ENCODE results near the gene ACSS3. TPM values are rescaled to one million over a fixed set of nuclear protein-coding genes. Genes with fewer than 3 reads are reported as not detected.
"Not testable (repeated sequence)": the region's sequence is repeated elsewhere in the genome, so short reads cannot be mapped to it uniquely, and the experiment has no call there.

ACSS3 gene
- polyA plus RNA-seq, 4 donors: 19.1 to 21.6 (median 20.4) TPM

GRCh38 chr12:81162391-81163136 lies 84.7 kb downstream of the ACSS3 start:
- no peak for DNase-seq (ENCODE audit: low read depth in 4 of 4, low spot score in 2 of 4)

- DNase-seq (ENCODE audit: low read depth in 4 of 4, low spot score in 2 of 4): no peak
Observed at GRCh38 chr12:81164827-81165226, 86.9 kb downstream of the ACSS3 start.

- no peak for DNase-seq (ENCODE audit: low read depth in 4 of 4, low spot score in 2 of 4)
Observed at GRCh38 chr12:81166790-81167189, 88.9 kb downstream of the ACSS3 start.

- DNase-seq (ENCODE audit: low read depth in 4 of 4, low spot score in 2 of 4): no peak
Observed at GRCh38 chr12:81167694-81168093, 89.8 kb downstream of the ACSS3 start.

GRCh38 chr12:81168445-81168844 lies 90.6 kb downstream of the ACSS3 start:
- no peak for DNase-seq (ENCODE audit: low read depth in 4 of 4, low spot score in 2 of 4)

- no peak for DNase-seq (ENCODE audit: low read depth in 4 of 4, low spot score in 2 of 4)
Observed at GRCh38 chr12:81170072-81170471, 92.2 kb downstream of the ACSS3 start.

- DNase-seq (ENCODE audit: low read depth in 4 of 4, low spot score in 2 of 4): no peak
Observed at GRCh38 chr12:81172851-81173250, 95.0 kb downstream of the ACSS3 start.

- DNase-seq (ENCODE audit: low read depth in 4 of 4, low spot score in 2 of 4): no peak
Observed at GRCh38 chr12:81174664-81175063, 96.8 kb downstream of the ACSS3 start.

- DNase-seq (ENCODE audit: low read depth in 4 of 4, low spot score in 2 of 4): no peak
Observed at GRCh38 chr12:81176796-81177195, 98.9 kb downstream of the ACSS3 start.

GRCh38 chr12:81181691-81182090 lies 103.8 kb downstream of the ACSS3 start:
- no peak for DNase-seq (ENCODE audit: low read depth in 4 of 4, low spot score in 2 of 4)

- DNase-seq (ENCODE audit: low read depth in 4 of 4, low spot score in 2 of 4): no peak
Observed at GRCh38 chr12:81187686-81188085, 109.8 kb downstream of the ACSS3 start.

GRCh38 chr12:81196595-81196994 lies 118.7 kb downstream of the ACSS3 start:
- no peak for DNase-seq (ENCODE audit: low read depth in 4 of 4, low spot score in 2 of 4)

GRCh38 chr12:81200561-81200960 lies 122.7 kb downstream of the ACSS3 start:
- DNase-seq (ENCODE audit: low read depth in 4 of 4, low spot score in 2 of 4): not testable (repeated sequence)

- DNase-seq (ENCODE audit: low read depth in 4 of 4, low spot score in 2 of 4): peak in 3 of 4 donors; percentile 34 to 41 (median 39)
Observed at GRCh38 chr12:81203671-81204204, 125.9 kb downstream of the ACSS3 start.

GRCh38 chr12:81205416-81205815 lies 127.5 kb downstream of the ACSS3 start:
- no peak for DNase-seq (ENCODE audit: low read depth in 4 of 4, low spot score in 2 of 4)

GRCh38 chr12:81206429-81206828 lies 128.6 kb downstream of the ACSS3 start:
- DNase-seq (ENCODE audit: low read depth in 4 of 4, low spot score in 2 of 4): no peak

- DNase-seq (ENCODE audit: low read depth in 4 of 4, low spot score in 2 of 4): no peak
Observed at GRCh38 chr12:81207173-81207572, 129.3 kb downstream of the ACSS3 start.

GRCh38 chr12:81207664-81208063 lies 129.8 kb downstream of the ACSS3 start:
- DNase-seq (ENCODE audit: low read depth in 4 of 4, low spot score in 2 of 4): no peak

GRCh38 chr12:81208187-81208911 lies 130.5 kb downstream of the ACSS3 start:
- DNase-seq (ENCODE audit: low read depth in 4 of 4, low spot score in 2 of 4): peak in 3 of 4 donors; percentile 28 to 58 (median 36)

GRCh38 chr12:81209012-81209411 lies 131.1 kb downstream of the ACSS3 start:
- peak in 3 of 4 donors; percentile 28 to 50 (median 46) for DNase-seq (ENCODE audit: low read depth in 4 of 4, low spot score in 2 of 4)

GRCh38 chr12:81209772-81210225 lies 131.9 kb downstream of the ACSS3 start:
- not testable (repeated sequence) for DNase-seq (ENCODE audit: low read depth in 4 of 4, low spot score in 2 of 4)

GRCh38 chr12:81211306-81211705 lies 133.4 kb downstream of the ACSS3 start:
- no peak for DNase-seq (ENCODE audit: low read depth in 4 of 4, low spot score in 2 of 4)
